ENCODE data around the gene EIF5A2.

DNA sequence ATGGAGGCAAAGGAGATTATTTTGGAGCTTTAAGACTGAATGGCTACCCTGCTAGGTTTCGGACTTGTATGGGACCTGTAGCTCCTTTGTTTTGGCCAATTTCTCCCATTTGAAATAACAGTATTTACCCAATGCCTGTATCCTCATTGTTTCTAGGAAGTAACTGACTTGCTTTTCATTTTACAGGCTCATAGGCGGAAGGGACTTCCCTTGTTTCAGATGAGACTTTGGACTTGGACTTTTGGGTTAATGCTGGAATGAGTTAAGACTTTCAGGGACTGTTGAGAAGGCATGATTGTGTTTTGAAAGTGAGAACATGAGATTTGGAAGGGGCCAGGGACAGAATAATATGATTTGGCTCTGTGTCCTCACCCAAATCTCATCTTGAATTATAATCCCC is 10.5 kb downstream of the EIF5A2 start:
- TF ChIP-seq, protein P1, sequence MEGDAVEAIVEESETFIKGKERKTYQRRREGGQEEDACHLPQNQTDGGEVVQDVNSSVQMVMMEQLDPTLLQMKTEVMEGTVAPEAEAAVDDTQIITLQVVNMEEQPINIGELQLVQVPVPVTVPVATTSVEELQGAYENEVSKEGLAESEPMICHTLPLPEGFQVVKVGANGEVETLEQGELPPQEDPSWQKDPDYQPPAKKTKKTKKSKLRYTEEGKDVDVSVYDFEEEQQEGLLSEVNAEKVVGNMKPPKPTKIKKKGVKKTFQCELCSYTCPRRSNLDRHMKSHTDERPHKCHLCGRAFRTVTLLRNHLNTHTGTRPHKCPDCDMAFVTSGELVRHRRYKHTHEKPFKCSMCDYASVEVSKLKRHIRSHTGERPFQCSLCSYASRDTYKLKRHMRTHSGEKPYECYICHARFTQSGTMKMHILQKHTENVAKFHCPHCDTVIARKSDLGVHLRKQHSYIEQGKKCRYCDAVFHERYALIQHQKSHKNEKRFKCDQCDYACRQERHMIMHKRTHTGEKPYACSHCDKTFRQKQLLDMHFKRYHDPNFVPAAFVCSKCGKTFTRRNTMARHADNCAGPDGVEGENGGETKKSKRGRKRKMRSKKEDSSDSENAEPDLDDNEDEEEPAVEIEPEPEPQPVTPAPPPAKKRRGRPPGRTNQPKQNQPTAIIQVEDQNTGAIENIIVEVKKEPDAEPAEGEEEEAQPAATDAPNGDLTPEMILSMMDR (IDR thresholded peaks at IDR 0.05; ENCODE audit: poor library complexity, severe bottlenecking) = no peak
- TF ChIP-seq MXI1 (conservative IDR thresholded peaks at IDR 0.05; ENCODE audit: poor library complexity, severe bottlenecking) (no peak), SMC3 (conservative IDR thresholded peaks at IDR 0.05; ENCODE audit: poor library complexity) (no peak), REST (IDR thresholded peaks at IDR 0.05; ENCODE audit: borderline replicate concordance) (no peak), EP300 (conservative IDR thresholded peaks at IDR 0.05; ENCODE audit: poor library complexity, severe bottlenecking) (no peak)
